PC-9 (cell line): ENCODE data around the gene EPHA3. TPM values are rescaled to one million over a fixed set of nuclear protein-coding genes. Genes with fewer than 3 reads are reported as not detected.

Experiments
- BruUV-seq: library from RNA; stranded (reverse); fragments of 400-500 nt; replicated peaks from 2 replicates; lab custom pipeline; 2021; lab: Mats Ljungman, UMichigan
- CTCF ChIA-PET: fragments of 300-600 bp; sonication (Branson Sonifier 250); formaldehyde crosslinking; loops from one replicate; lab custom pipeline; 2022; ENCODE audit warnings: antibody characterized with exemption; lab: Charles Lee
- POLR2A ChIA-PET: fragments of 300-600 bp; sonication (Branson Sonifier 250); formaldehyde crosslinking; loops from one replicate; lab custom pipeline; 2022; ENCODE audit warnings: antibody characterized with exemption; ENCODE audit not compliant: unreplicated experiment; lab: Charles Lee
- DNase-seq, 2 experiments: peaks; one replicate each; pipeline versions ENCODE4 v3.0.0 to v3.0.0-alpha.2; 2015 to 2022; ENCODE audit warnings: mixed read lengths in 1 of 2
- H2AFZ ChIP-seq: fragments of 200-600 bp; sonication (generic); 2 replicates; pipeline ENCODE4 v1.8.1; 2017; ENCODE audit warnings: antibody characterized with exemption
- H3F3A ChIP-seq: fragments of 200-600 bp; sonication (generic); 2 replicates; pipeline ENCODE4 v1.8.1; 2017; ENCODE audit warnings: antibody characterized with exemption, mild to moderate bottlenecking, low read depth; ENCODE audit not compliant: insufficient read depth
- H3K27ac ChIP-seq: fragments of 200-600 bp; sonication (generic); 2 replicates; pipeline ENCODE4 v1.6.1; 2016; ENCODE audit warnings: mixed run types
- H3K27me3 ChIP-seq: fragments of 200-600 bp; sonication (generic); 2 replicates; pipeline ENCODE4 v1.6.1; 2016; ENCODE audit warnings: low read depth, mixed run types; ENCODE audit not compliant: insufficient read depth
- H3K36me3 ChIP-seq: fragments of 200-600 bp; sonication (generic); 2 replicates; pipeline ENCODE4 v1.6.1; 2016; ENCODE audit warnings: low read depth, mixed run types
- H3K4me1 ChIP-seq: fragments of 200-600 bp; sonication (generic); replicated peaks from 2 replicates; pipeline ENCODE4 v1.6.1; 2016; ENCODE audit warnings: mixed run types; ENCODE audit not compliant: insufficient read depth
- H3K4me2 ChIP-seq: fragments of 200-600 bp; sonication (generic); 2 replicates; pipeline ENCODE4 v1.6.1; 2017; ENCODE audit warnings: mixed run types
- H3K4me3 ChIP-seq: fragments of 200-600 bp; sonication (generic); 2 replicates; pipeline ENCODE4 v1.6.1; 2016; ENCODE audit warnings: mixed run types
- H3K79me2 ChIP-seq: fragments of 200-600 bp; sonication (generic); 2 replicates; pipeline ENCODE4 v1.6.1; 2017; ENCODE audit warnings: low read depth, mixed run types
- H3K9me2 ChIP-seq: fragments of 200-600 bp; sonication (generic); 2 replicates; pipeline ENCODE4 v1.8.1; 2017; ENCODE audit warnings: mild to moderate bottlenecking; ENCODE audit not compliant: insufficient read depth
- H3K9me3 ChIP-seq: fragments of 200-600 bp; sonication (generic); 2 replicates; pipeline ENCODE4 v1.8.1; 2016; ENCODE audit warnings: low read depth; ENCODE audit not compliant: insufficient read depth
- H4K20me1 ChIP-seq: fragments of 200-600 bp; sonication (generic); 2 replicates; pipeline ENCODE4 v1.8.1; 2017; ENCODE audit not compliant: insufficient read depth
- CTCF ChIP-seq: fragments of 200-600 bp; sonication (generic); conservative IDR thresholded peaks from 2 replicates; pipeline ENCODE4 v1.6.1; 2017; ENCODE audit warnings: mixed run types, antibody characterized with exemption, mild to moderate bottlenecking, moderate library complexity
- EZH2 ChIP-seq: fragments of 200-600 bp; sonication (generic); IDR thresholded peaks from 2 replicates; pipeline ENCODE4 v1.8.0; 2017; ENCODE audit warnings: antibody characterized with exemption, low read depth
- intact Hi-C: fragments of 100-400 bp; cut with micrococcal nuclease; formaldehyde crosslinking; loops from one replicate; pipeline ENCODE4 v1.10.0; 2022; ENCODE audit not compliant: unreplicated experiment
- total RNA-seq: library from RNA; stranded (reverse); gene quantifications from 2 replicates; pipeline ENCODE4 v1.2.3, GENCODE V29; 2021

EPHA3 gene
- total RNA-seq, 1 experiment from 2014 or later, result not detected

- Histone ChIP-seq H3K27me3 (no peaks in the 10 kb centered on the region), H3K9me2 (no peaks in the 10 kb centered on the region), H3K4me3 (no peak overlapping the region), H3K4me1 (no peaks in the 10 kb centered on the region), H3K36me3 (no peaks in the 10 kb centered on the region), H3K27ac (no peak overlapping the region), H3F3A (no peaks in the 10 kb centered on the region), H4K20me1 (no peaks in the 10 kb centered on the region), H3K4me2 (peak overlapping the region; percentile 8; the same call in 1 of the 2 replicates), H3K79me2 (no peaks in the 10 kb centered on the region), H2AFZ (peak overlapping the region; percentile 64; the same call in 1 of the 2 replicates), H3K9me3 (no peaks in the 10 kb centered on the region)
- intact Hi-C loops, result no loop called here
- CTCF ChIA-PET, result no interaction called here
- no peak for TF ChIP-seq CTCF
- TF ChIP-seq EZH2, result no peak
- no peak for DNase-seq
- BruUV-seq, result no TSS peak
- POLR2A ChIA-PET, result no interaction called here
Measured at GRCh38 chr3:89503891-89504391, 396.5 kb downstream of the EPHA3 start.

- no peaks in the 10 kb centered on the region for H3K27me3 ChIP-seq
- no peaks in the 10 kb centered on the region for H3F3A ChIP-seq
- POLR2A ChIA-PET, result no interaction called here
- H3K9me2 ChIP-seq, result no peaks in the 10 kb centered on the region
- CTCF ChIA-PET, result no interaction called here
- H3K4me1 ChIP-seq, result no peaks in the 10 kb centered on the region
- intact Hi-C loops, result no loop called here
- peak overlapping the region; percentile 8; the same call in 1 of the 2 replicates for H3K4me2 ChIP-seq
- H2AFZ ChIP-seq, result peak overlapping the region; percentile 64; the same call in 1 of the 2 replicates
- H3K36me3 ChIP-seq, result no peaks in the 10 kb centered on the region
- no peaks in the 10 kb centered on the region for H3K9me3 ChIP-seq
- TF ChIP-seq EZH2, result no peak
- no peak for TF ChIP-seq CTCF
- no peak overlapping the region for H3K27ac ChIP-seq
- no peak overlapping the region for H3K4me3 ChIP-seq
- H4K20me1 ChIP-seq, result no peaks in the 10 kb centered on the region
- no peak for DNase-seq
- no peaks in the 10 kb centered on the region for H3K79me2 ChIP-seq
- BruUV-seq, result no TSS peak
Measured at GRCh38 chr3:89504432-89504831, 397.0 kb downstream of the EPHA3 start.

- H4K20me1 ChIP-seq, result no peaks in the 10 kb centered on the region
- CTCF ChIA-PET, result no interaction called here
- POLR2A ChIA-PET, result no interaction called here
- H3K9me2 ChIP-seq, result no peaks in the 10 kb centered on the region
- no peaks in the 10 kb centered on the region for H3K36me3 ChIP-seq
- DNase-seq, result no peak
- H3K9me3 ChIP-seq, result no peaks in the 10 kb centered on the region
- H3K4me3 ChIP-seq, result no peak overlapping the region
- intact Hi-C loops, result no loop called here
- BruUV-seq, result no TSS peak
- no peak overlapping the region for H3K27ac ChIP-seq
- no peaks in the 10 kb centered on the region for H3F3A ChIP-seq
- no peak overlapping the region for H3K4me2 ChIP-seq
- H2AFZ ChIP-seq, result no peak overlapping the region
- no peak for TF ChIP-seq EZH2
- H3K79me2 ChIP-seq, result no peaks in the 10 kb centered on the region
- no peaks in the 10 kb centered on the region for H3K27me3 ChIP-seq
- no peaks in the 10 kb centered on the region for H3K4me1 ChIP-seq
Measured at GRCh38 chr3:89506462-89507103, 399.2 kb downstream of the EPHA3 start.
